GM19328 (cell line): ENCODE data around the gene MAPKAPK5.
"Not testable (repeated sequence)": the region's sequence is repeated elsewhere in the genome, so short reads cannot be mapped to it uniquely, and the experiment has no call there.

Source experiments
- ATAC-seq: cut with Tn5 transposase; IDR thresholded peaks from one replicate; pipeline ENCODE4 v1.9.1; 2021; ENCODE audit warnings: mild to moderate bottlenecking, moderate library complexity; ENCODE audit not compliant: unreplicated experiment

The MAPKAPK5 gene

GRCh38 chr12:111881716-111882115 lies 39.7 kb downstream of the MAPKAPK5 start:
- no peak for ATAC-seq

DNA sequence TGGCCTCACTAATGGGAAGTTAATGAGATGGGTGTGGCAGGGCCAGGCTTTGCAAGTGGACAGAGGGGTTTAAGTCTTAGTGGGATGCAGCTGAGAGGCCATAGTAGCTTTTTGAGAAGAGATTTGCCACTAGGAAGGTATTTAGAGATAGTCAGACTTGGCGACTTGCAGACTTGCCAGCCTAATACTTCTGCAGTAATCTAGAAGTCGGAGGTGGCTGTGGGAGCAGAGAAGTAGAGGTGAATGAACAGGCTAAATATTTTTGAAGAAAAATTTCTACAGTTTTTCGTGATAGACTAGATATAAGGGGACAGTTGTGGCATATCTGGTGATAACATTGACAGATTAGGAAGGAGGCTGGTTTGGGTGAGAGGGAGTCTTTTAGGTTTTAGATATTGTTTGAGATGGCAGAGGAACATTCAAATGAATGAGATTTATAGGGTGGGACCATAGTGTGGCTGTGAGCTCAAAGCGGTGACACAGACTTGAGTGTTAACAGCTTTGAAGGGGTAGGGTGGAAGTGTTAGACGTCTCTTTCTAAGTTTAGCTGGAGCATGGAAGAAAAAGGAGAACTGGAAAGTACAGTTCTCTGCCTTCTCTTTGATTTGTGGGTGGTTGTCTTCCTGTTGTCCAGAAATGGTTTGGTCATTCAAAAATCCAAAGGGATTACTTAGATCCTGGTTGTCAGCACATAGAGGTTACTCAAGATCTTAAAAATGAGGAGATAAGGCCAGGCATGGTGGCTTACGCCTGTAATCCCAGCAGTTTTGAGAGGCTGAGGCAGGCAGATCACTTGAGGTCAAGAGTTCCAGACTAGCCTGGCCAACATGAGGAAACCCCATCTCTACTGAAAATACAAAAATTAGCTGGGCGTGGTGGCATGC lies 44.9 kb downstream of the MAPKAPK5 start:
- ATAC-seq: no peak

- no peak for ATAC-seq
Observed at GRCh38 chr12:111887926-111888745, 46.1 kb downstream of the MAPKAPK5 start.

GRCh38 chr12:111893287-111893686 lies 51.3 kb downstream of the MAPKAPK5 start:
- ATAC-seq: no peak

DNA sequence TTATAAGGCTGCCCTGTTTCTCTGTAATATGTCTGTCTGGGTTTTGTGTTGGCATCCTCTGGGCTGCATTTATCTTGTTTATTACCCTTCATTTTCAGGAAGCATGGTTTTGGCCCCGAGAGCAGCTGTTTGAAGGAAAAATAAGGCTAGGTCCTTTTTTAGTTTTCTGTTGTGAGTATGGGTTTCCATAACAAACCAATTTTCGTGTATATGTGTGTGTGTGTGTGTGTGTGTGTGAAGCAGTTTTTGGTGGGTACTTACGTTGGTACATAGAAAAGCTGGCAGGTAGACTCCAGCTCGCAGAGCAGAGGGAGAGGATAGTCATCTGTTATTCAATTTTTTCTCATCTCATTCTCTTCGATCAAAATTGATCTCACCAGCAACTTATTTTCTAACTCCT lies 52.5 kb downstream of the MAPKAPK5 start:
- ATAC-seq: no peak

DNA sequence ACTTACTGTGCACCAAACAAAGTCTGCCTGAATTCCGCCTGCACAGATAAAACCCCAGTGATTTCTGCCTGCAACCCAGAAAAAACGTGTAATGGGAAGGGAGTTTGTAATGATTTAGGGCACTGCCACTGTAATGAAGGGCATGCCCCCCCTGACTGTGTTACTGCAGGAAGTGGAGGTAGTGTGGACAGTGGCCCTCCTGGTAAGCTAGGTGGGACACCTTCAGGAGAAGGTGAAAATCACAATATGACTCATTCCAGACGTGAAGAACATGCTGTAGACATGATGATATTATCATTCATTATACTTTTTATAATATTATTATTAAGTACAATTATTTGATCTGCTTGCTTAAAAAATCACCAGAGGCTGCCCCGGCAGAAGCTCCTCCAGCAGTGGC lies 59.2 kb downstream of the MAPKAPK5 start:
- no peak for ATAC-seq

DNA sequence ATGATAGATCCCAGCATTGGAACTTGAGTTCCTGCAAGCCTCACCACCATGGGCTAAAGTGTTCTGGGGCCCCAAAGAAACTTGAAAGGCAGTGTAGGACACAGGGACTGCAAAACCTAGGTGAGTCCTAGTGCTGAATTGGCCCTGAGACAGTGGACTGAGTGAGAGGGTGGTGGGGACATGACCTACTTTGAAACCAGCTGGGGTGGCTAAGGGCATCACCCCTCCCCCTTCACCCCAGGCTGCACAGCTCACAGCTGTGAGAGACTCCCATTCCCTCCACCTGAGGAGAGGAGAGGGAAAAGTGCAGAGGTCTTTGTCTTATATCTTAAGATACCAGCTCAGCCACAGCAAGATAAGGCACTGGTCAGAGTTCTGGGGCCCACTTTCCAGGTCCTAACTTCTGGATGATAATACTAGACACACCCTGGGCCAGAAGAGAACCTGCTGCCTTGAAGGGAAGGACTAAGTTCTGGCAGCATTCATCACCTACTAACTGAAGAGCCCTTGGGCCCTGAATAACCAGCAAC lies 62.5 kb downstream of the MAPKAPK5 start:
- ATAC-seq: no peak

GRCh38 chr12:111905502-111905901 lies 63.5 kb downstream of the MAPKAPK5 start:
- no peak for ATAC-seq

GRCh38 chr12:111907740-111908139 lies 65.7 kb downstream of the MAPKAPK5 start:
- ATAC-seq: no peak

DNA sequence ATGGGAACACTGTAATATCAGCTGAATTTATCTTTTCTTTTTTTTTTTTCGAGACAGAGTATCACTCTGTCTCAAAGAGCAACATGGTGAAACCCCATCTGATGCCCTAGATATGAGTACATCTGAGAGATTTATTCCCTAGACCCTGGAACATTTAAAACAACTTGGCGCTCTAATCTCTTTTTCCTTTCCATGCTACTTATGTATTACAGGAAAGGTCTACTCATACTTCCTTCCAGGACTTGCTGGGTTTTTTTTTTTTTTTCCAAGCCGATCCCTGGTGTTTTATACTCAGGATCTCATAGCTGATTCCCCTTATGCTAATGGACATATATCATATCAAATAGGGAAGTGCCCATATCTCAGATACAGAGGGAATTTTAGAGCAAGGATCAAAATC lies 83.1 kb downstream of the MAPKAPK5 start:
- no peak for ATAC-seq

DNA sequence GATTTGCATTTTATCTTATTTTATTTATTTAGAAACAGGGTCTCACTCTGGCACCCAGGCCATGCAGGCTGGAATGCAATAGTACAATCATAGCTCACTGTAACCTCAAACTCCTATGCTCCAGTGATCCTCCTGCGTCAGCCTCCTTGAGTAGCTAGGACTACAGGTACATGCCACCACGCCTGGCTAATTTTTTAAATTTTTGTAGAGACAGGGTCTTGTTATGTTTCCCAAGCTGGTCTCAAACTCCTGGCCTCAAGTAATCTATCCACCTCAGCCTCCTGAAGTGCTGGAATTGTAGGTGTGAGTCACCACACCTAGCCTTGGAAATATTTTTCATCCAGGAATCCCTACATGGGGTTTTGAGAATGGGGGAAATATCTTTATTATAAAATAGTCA lies 84.6 kb downstream of the MAPKAPK5 start:
- ATAC-seq: no peak

DNA sequence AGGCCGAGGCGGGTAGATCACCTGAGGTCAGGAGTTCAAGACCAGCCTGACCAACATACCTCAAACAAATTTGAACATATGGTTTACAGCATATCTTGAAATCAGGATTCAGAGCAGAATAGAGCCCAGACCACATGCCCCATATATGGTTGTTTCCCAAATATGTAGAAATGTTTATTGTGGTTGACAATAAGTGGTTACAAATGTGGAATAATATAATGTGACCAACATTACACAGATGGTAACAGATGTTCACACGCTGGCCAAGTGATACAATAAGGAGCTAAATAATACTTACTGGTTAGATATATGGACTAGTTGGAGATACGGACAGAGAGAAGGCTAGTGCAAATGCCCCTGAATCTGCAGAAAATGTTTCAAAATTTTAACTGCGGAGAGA lies 85.3 kb downstream of the MAPKAPK5 start:
- no peak for ATAC-seq

DNA sequence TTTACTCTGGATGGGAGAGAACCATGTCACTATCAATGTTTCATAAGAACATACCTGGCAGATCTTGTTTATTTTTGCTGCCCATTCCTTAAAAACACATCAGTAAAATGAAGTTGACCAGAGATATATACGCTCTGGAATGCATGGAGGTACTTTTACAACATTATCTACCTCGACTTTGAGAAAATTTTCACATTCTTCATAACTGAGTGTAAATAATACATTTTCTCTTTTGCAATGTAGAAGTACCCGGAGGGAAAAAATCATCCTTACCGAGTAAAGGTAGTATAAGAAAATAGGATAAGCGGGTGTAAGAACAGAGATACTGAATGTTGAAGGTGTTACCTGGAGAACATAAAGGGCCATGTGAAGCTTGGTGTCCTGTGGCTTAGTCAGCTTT lies 90.2 kb downstream of the MAPKAPK5 start:
- no peak for ATAC-seq

DNA sequence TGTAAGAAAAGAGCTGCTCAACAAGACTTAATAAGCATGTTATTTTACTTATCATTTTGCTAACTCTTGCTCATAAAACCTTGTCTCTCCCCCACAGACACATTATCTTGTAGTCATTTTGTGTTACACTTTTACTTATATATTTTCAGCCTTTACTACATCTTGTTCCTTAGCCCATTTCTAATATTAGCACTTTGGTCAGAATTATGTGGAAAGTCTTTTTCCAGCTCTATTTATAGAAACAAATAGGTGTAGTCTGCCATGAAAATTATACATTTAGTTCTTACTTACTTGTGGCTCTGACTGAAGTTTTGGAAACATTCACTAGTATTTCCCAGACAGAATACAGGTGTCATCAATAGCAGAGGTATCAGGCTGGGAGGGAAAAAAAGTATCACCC lies 94.8 kb downstream of the MAPKAPK5 start:
- ATAC-seq: no peak

GRCh38 chr12:111937429-111937828 lies 95.4 kb downstream of the MAPKAPK5 start:
- ATAC-seq: no peak

DNA sequence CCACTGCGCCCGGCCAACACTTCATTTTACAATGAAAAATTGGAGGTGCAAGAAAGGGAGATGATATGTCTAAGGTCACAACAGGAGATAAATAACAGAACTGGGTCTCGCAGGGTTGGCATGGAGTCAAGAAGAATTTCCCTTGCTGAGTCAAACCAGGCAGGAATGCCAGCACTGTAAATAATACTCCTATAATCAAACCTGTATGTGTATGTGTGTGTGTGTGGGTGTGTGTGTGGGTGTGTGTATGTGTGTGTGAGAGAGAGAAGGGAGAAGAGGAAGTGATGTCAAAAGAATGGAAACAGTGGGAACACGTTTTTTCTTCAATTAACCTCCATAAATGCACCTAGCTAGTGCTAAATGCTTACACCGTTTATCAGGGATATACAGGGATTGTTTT lies 100.5 kb downstream of the MAPKAPK5 start:
- ATAC-seq: no peak

DNA sequence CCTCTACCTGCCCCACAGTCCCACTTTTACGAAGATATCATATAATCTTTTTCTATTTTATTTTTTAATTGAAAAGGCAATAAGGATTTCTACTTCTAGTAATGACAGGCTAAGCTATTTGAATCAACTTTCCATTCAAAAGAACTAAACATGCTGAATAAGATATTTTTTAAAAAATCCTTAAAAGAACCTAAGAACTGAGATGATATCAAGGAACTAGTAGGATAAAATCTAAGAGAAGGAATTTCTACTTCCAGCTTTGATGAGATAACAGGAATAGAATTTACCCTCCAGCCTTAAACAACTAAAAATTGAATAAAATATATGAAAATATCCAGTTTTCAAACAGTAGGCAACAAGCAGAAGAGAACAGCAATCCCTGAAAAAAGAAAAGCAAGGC lies 101.9 kb downstream of the MAPKAPK5 start:
- ATAC-seq: no peak

DNA sequence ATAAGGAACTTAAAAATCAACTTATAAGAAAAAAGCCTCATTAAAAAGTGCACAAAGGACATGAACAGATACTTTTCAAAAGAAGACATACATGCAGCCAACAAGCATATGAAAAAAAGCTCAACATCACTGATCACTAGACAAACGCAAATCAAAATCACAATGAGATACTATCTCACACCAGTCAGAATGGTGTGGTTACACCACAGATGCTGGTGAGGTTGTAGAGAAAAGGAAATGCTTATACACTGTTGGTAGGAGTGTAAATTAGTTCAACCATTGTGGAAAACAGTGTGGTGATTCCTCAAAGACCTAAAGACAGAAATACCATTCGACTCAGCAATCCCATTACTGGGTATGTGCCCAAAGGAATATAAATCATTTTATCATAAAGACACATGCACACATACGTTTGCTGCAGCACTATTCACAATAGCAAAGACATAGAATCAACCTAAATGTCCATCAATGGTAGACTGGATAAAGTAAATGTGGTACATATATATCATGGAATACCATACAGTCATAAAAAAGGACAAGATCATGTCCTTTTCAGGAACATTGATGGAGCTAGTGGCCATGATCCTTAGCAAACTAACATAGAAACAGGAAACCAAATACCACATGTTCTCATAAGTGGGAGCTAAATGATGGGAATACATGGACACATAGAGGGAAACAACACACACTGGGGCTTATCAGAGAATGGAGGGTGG lies 109.1 kb downstream of the MAPKAPK5 start:
- ATAC-seq: not testable (repeated sequence)
